Heart right ventricle (tissue), 16 donors: ENCODE measurements around the gene TMEM202. TPM values are rescaled to one million over a fixed set of nuclear protein-coding genes. Genes with fewer than 3 reads are reported as not detected.
"Not testable (repeated sequence)": the region's sequence is repeated elsewhere in the genome, so short reads cannot be mapped to it uniquely, and the experiment has no call there.

Experiments
- ATAC-seq, 8 donors: fragments of 200-7000 bp; cut with Tn5 transposase; one replicate each; pipeline ENCODE4 v1.9.1; 2020; ENCODE audit warnings: mild to moderate bottlenecking in 8 of 8, moderate library complexity in 8 of 8, moderate number of reproducible peaks in 1 of 8
- DNase-seq, 2 donors: peaks; one replicate each; pipeline ENCODE4 v3.0.0-alpha.2; 2020
- H3K27ac ChIP-seq, 10 donors: fragments of 200-600 bp; sonication (generic) in 2 of 10; one replicate each; pipeline versions ENCODE4 v1.5.0 to v1.8.0; 2020 to 2022; ENCODE audit warnings: mild to moderate bottlenecking in 3 of 10
- H3K27me3 ChIP-seq, 7 donors: fragments of 200-600 bp; one replicate each; pipeline ENCODE4 v1.8.0; 2021 to 2022; ENCODE audit warnings: mild to moderate bottlenecking in 2 of 7
- H3K36me3 ChIP-seq, 9 donors: fragments of 200-600 bp; sonication (generic) in 1 of 9; one replicate each; pipeline versions ENCODE4 v1.5.0 to v1.8.0; 2020 to 2022; ENCODE audit warnings: mild to moderate bottlenecking in 2 of 9
- H3K4me1 ChIP-seq, 9 donors: fragments of 200-600 bp; sonication (generic) in 1 of 9; one replicate each; pipeline versions ENCODE4 v1.5.0 to v1.8.0; 2020 to 2022; ENCODE audit warnings: mild to moderate bottlenecking in 4 of 9
- H3K4me3 ChIP-seq, 10 donors: fragments of 200-600 bp; sonication (generic) in 2 of 10; one replicate each; pipeline versions ENCODE4 v1.5.0 to v1.8.0; 2020 to 2022; ENCODE audit warnings: mild to moderate bottlenecking in 7 of 10, moderate library complexity in 2 of 10
- H3K9me3 ChIP-seq, 11 donors: fragments of 200-600 bp in 10 of 11; sonication (generic) in 2 of 11; one replicate each; pipeline versions ENCODE4 v1.5.0 to v1.8.0; 2013 to 2022; ENCODE audit warnings: mild to moderate bottlenecking in 2 of 11, control low read depth in 1 of 11, moderate library complexity in 1 of 11
- CTCF ChIP-seq, 9 donors: fragments of 200-600 bp; sonication (generic) in 2 of 9; IDR thresholded peaks; one replicate each; pipeline versions ENCODE4 v1.5.0 to v1.8.0; 2021 to 2022; ENCODE audit warnings: antibody characterized with exemption in 9 of 9, mild to moderate bottlenecking in 5 of 9, moderate library complexity in 1 of 9
- WGBS, 2 donors: extraction: QIAGEN DNeasy Blood & Tissue Kit; methylation state at CpG; one replicate each; pipeline ENCODE4 v1.1.7; 2013; ENCODE audit warnings: inconsistent platforms in 1 of 2; 5-methylcytosine and 5-hydroxymethylcytosine counted together
- intact Hi-C, 10 donors: fragments of 100-400 bp; cut with DNase I; formaldehyde crosslinking; loops; one replicate each; pipeline versions ENCODE4 v1.11.1 to v1.14.2; 2022
- polyA plus RNA-seq, 2 donors: library from polyadenylated mRNA; stranded (reverse); fragments of 200-250 nt; gene quantifications; one replicate each; pipeline ENCODE4 v1.2.3, GENCODE V29; 2013
- total RNA-seq, 10 donors: library from RNA; stranded (reverse); fragmentation: NEBNext Ultra II Directional in 3 of 10; extraction: Animal tissue kit (Norgen Biotek cat#: 25700) in 3 of 10; gene quantifications; one replicate each; pipeline versions ENCODE4 v1.2.1 to v1.2.4, GENCODE V29; 2021 to 2023
- donor health status: Arrhythmogenic right ventricular cardiomyopathy.
- donor health status: ischemic (EF 13 %, LVEDD 7.1; RV severe dilation, severe dysfunction).
- donor health status: healthy with polysubstance abuse.
- donor health status: DM: no; HTN: yes; CAD: no.
- donor health status: DM: no; HTN: no; CAD: no.
- donor health status: ischemic (EF 25% LVEDD 6.9; RV normal size, moderate dysfunction).
- donor health status: ischemic (EF 25% LVEDD 5.7; RV mildly dilated, moderate dysfunction).
- donor health status: healthy.
- donor health status: DM: yes; HTN: yes; CAD: no.
- donor health status: Ischemic cardiomyopathy.
- donor health status: ischemic (EF 35%, LVEDD 5.7; RV mildly dilated, moderate dysfunction).
- donor health status: nonischemic (EF 11% LVEDD 7.7; RV severe dilation, severe dysfunction).
- donor health status: DM: yes; HTN: yes; CAD: no.
- donor health status: PGD.
- donor health status: ischemic (EF 29% LVEDD 5.4; RV normal size, mild dysfunction).
- donor health status: nonischemic (EF 23%, LVEDD 6.1; RV moderate dilation, normal function).

TMEM202 gene
- total and polyA plus RNA-seq, 12 donors: not detected

GRCh38 chr15:72375846-72376581 lies 22.1 kb upstream of the TMEM202 start, which contains the start of gene HEXA:
Gene HEXA, minus strand, starts transcription at chr15:72376014. Its CDS starts 42 bp downstream, at chr15:72375972.
- no peaks in the 10 kb centered on the region for H3K27me3 ChIP-seq
- no peaks in the 10 kb centered on the region for H3K9me3 ChIP-seq
- DNase-seq: peak; percentile 97 to 99
- intact Hi-C loops: loop anchor here in 6 of 10 donors (1.0 to 10.0 kb wide), 4 partner anchors 18 to 679 kb away; partner anchors contain the start of genes ARIH1 (in 5 of the 6) and NEO1 (in 1 of the 6)
- peaks cover 0 to 10% (median 0%) of the 10 kb centered on the region in 9 donors for H3K36me3 ChIP-seq
- TF ChIP-seq CTCF (IDR thresholded peaks at IDR 0.05): no peak
- peak within 1 kb of the TSS; percentile 57 to 94 (median 84) for H3K27ac ChIP-seq
- peak; percentile 96 to 99 (median 98) for ATAC-seq
- H3K4me1 ChIP-seq: peaks cover 6 to 74% (median 34%) of the 10 kb centered on the region in 9 donors
- H3K4me3 ChIP-seq: peak within 1 kb of the TSS; percentile 62 to 92 (median 77)
- WGBS, 2 donors: 0% methylated on average over 48 to 50 of the region's 50 CpGs

- DNase-seq: no peak
- intact Hi-C loops: loop anchor here in 5 of 10 donors (5.0 to 10.0 kb wide), 3 partner anchors 95 to 677 kb away; partner anchors contain the start of genes ARIH1 (in 5 of the 5) and NEO1 (in 1 of the 5)
- 86 to 93% methylated on average over 1 of the region's 1 CpG for WGBS, 2 donors
- H3K36me3 ChIP-seq: peaks cover 0 to 3% (median 0%) of the 10 kb centered on the region in 9 donors
- no peaks in the 10 kb centered on the region for H3K9me3 ChIP-seq
- H3K27ac ChIP-seq: peak overlapping the region in 3 of 10 donors; percentile 83 to 94 (median 91)
- TF ChIP-seq CTCF (IDR thresholded peaks at IDR 0.05): no peak
- ATAC-seq: no peak
- H3K27me3 ChIP-seq: no peaks in the 10 kb centered on the region
- peaks cover 6 to 61% (median 34%) of the 10 kb centered on the region in 9 donors for H3K4me1 ChIP-seq
- peak overlapping the region in 1 of 10 donors; percentile 71 for H3K4me3 ChIP-seq
Measured at GRCh38 chr15:72377331-72377730, 20.8 kb upstream of the TMEM202 start.

GRCh38 chr15:72379106-72379505 lies 19.0 kb upstream of the TMEM202 start:
- Histone ChIP-seq H3K27me3 (peaks cover 0 to 10% (median under 1%) of the 10 kb centered on the region in 7 donors), H3K4me1 (peaks cover 6 to 43% (median 27%) of the 10 kb centered on the region in 9 donors)
- H3K9me3 ChIP-seq, DNase-seq, H3K4me3 ChIP-seq, ATAC-seq, H3K36me3 ChIP-seq, H3K27ac ChIP-seq: not testable (repeated sequence)
- 82% methylated on average over 3 of the region's 3 CpGs for WGBS, 2 donors
- intact Hi-C loops: loop anchor here in 5 of 10 donors (5.0 to 10.0 kb wide), 3 partner anchors 93 to 676 kb away; partner anchors contain the start of genes ARIH1 (in 5 of the 5) and NEO1 (in 1 of the 5)

GRCh38 chr15:72379856-72380430 lies 18.2 kb upstream of the TMEM202 start:
- no peaks in the 10 kb centered on the region for H3K36me3 ChIP-seq
- TF ChIP-seq CTCF (IDR thresholded peaks at IDR 0.05): no peak
- H3K4me1 ChIP-seq: peaks cover 6 to 35% (median 19%) of the 10 kb centered on the region in 9 donors
- no peak overlapping the region for H3K27ac ChIP-seq
- intact Hi-C loops: loop anchor here in 6 of 10 donors (5.0 to 10.0 kb wide), 4 partner anchors 85 to 675 kb away; partner anchors contain the start of genes ARIH1 (in 5 of the 6) and NEO1 (in 1 of the 6)
- no peak for ATAC-seq
- no peaks in the 10 kb centered on the region for H3K9me3 ChIP-seq
- H3K27me3 ChIP-seq: peaks cover 0 to 18% (median 5%) of the 10 kb centered on the region in 7 donors
- no peak overlapping the region for H3K4me3 ChIP-seq
- WGBS, 2 donors: 44 to 50% methylated on average over 2 of the region's 2 CpGs
- no peak for DNase-seq
